ENCODE data around the gene IGF2R.
"Not testable (repeated sequence)": the region's sequence is repeated elsewhere in the genome, so short reads cannot be mapped to it uniquely, and the experiment has no call there.

The IGF2R gene

DNA sequence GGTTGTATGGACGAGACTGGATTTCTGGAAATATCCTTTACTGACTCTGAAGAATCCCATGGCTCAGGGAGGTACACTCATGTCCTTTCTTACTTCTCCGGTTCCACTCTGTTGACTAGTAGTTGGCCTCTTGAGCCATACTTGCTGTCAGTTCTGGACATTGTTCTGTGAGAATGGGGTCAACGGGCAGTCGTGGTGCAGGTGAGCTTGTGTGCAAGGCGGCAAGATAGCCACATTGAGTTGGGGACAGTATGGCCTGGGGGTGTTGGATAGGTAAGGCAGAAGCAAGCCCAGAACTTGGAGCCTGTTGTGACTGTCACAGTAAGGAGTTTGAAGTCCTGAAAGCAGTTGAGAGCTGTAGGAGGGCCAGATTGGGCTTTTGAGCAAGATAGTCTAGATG, 139.2 kb downstream of the IGF2R start:
- DNase-seq, result no peak

DNA sequence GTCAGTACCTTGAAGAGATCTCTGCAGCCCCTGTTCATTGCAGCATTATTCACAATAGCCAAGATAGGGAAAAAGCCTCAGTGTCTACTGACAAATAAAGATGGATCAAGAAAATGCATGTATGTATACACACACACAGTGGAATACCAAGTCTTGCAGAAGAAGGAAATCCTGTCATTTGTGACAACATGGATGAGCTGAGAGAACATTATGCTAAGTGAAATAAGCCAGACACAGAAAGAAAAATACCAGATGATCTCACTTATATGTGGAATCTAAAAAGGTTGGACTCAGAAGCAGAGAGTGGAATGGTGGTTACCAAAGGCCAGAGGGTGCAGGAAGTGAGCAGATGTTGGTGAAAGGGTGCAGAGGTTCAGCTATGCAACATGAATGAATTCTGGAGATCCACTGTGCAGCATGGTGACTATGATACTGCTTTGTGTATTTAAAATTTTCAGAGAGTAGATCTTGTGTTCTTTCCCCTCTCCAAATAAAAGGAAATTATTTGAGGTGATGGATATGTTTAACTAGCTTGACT, 141.8 kb downstream of the IGF2R start:
- no peak for DNase-seq

DNA sequence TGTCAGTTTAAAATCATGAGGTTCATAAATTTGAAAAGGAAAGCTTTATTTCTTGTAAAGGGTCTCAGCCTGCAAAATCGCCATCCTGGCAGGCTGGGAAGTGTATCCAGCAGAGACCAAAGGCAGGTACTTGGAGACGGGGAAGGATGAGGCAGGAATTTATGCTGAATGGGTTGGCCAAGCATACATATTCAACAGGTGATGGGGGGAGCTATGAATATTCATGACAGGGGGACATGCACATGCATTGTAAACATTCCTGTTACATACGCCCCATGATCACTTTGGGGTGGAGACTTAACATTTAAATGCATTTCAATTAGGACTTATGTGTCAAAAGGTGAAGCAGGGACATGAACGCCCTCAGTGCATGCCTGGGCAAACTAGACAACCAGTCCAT, 142.9 kb downstream of the IGF2R start:
- DNase-seq, result no peak

DNA sequence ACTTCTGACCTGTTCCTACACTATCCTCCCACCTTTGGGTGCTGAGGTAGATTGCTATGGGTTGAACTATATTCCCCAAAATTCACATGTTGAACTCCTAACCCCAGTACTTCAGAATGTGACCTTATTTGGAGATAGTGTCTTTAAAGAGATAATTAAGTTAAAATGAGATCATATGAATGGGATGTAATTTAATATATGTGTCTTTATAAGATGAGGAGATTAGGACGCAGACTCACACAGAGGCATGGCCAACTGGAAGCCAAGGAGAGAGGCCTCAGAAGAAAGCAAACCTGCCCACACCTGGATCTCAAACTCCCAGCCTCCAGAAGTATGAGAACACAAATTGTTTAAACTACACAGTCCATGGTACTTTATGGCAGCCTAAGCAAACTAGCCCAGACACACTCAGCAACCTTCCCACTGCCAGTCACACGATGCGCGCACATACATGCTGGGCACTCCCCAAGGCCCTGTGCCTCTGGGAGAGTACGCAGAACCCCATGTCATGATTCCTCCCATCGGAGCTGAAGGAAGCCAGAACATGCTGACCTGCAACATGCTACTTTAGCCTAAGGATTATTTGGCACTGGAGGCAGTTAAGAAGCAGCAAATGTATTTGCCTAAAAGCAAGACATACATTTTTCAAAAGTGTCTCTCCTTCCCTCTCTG, 143.9 kb downstream of the IGF2R start:
- no peak for DNase-seq

DNA sequence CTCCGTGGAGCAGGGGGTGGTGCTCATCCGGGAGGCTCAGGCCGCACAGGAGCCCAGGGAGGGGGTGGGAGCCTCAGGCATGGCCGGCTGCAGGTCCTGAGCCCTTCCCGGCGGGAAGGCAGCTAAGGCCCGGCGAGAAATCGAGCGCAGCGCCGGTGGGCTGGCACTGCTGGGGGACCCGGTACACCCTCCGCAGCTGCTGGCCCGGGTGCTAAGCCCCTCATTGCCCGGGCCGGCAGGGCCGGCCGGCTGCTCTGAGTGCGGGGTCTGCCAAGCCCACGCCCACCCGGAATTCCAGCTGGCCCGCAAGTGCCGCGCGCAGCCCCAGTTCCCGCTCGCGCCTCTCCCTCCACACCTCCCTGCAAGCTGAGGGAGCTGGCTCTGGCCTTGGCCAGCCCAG, 145.7 kb downstream of the IGF2R start:
- not testable (repeated sequence) for DNase-seq

DNA sequence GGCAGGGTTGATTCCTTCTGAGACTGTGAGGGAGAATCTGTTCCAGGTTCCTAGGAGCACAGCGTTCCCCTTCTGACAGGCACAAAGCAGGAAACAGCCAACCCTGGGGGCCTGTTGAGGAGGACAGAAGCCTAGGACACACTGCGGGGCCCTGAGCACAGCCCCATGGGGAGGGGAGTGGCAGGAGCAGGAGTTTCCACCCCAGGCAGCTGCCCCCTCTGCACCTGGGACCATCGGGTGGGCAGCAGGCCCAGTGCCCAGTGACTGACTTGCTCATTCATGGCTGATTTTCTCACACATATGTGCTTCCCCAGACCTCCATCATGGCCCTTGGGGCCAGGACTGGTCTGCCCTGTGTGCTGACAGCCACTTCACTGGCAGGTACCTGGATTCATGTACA, 146.5 kb downstream of the IGF2R start:
- DNase-seq, result no peak

DNA sequence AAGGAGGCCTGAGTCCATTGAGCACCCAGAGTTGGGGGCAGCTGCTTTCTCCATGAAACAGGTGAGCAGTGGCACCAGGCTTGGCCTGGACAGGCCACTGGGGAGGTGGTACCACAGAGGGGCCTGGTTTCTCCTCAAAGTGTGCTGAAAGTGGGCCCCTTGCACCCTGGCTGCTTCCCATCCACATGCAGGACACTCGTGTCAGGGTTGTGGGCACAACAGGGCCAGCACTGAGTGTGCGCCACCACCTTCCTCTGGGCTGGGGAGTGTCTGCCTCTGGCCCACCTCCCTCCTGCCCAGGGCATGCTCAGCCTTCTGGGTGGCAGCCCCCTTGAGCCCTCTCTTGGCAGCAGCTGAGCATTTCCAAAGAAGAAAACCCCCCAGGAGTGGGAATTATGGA, 147.5 kb downstream of the IGF2R start:
- DNase-seq, result no peak

DNA sequence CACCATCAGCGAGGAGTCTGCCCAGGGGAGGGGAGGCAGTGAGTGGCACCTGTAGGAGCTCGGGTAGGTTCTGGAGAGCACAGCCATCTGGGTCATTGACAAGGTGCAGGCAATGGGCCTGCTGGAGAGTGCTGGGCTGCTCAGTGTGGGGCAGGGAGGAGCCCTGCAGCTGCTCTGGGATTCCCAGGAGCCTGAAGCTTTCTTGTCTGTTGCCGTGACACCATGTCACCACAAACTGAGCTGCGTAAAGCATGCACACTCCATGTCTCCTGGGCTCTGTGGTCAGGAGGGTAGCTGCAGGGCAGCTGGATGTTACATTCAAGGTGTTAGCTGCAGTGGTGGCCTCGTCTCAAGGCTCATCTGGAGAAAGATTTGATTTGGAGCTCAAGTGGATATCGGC, 148.3 kb downstream of the IGF2R start:
- DNase-seq, result no peak

DNA sequence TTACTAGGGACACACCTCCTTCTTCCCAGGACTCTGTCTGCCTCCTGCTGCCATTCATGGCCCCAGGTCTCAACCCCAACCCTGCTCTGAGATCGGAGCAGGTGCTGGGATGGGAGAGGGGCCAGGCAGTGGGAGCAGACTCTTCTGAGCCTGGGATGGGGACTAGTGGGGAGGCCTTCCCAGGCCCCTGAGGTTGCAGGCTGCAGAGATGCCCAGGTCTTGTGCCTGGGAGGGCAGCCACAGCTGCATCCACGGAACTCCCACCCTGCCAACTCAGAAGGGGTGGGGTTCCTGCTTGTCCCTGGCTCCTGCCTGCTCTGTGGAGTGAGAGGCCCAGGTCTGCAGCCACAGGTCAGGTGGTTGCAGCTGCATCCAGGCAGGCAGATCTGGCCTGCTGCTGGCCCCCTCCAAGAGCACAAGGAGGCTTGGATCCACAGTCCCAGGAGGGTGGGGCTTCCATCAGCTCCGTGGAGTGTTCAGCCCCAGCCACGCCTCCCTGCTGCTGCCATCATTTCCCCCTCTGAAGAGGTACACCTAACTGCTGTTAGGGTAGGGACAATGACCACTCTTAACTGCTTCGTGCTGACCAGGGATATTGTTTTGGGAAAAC, 149.8 kb downstream of the IGF2R start:
- no peak for DNase-seq

DNA sequence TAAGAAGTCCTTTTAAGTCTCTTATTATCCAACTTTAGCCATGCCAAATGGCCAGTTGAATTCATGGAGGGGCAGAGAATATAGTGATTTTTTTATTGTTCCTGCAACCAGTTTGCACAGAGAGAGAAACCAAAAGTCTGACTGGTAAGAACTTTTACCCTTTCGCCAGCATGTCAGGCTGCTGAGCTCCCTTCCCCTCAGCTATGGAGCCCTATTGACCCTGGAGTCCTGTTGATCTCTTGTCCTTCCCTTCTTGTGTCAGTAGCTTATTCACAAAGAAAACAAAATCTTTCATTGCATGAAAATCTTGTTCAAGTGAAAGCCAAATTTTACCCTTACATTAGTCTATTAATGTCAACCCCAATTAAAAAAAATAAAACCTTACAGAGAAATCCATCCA, 151.2 kb downstream of the IGF2R start:
- DNase-seq, result no peak

DNA sequence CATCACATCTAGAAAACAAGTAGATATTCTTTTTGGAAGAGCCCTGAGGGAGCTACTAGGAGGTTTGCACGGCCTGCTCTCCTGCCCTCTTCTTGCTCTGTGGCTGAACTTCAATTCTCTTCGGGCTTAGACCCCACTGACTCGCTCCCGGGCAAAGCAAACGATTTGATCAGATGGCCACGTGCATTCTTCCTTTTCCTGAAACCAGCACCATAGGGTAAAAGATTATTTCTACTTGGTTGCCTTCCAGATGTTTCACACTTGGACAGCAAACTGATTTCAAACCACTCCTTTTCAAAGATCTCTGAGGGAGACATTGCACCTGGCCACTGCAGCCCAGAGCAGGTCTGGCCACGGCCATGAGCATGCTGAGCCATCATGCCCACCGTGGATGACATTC, 152.7 kb downstream of the IGF2R start, which contains the start of gene SLC22A1:
Gene SLC22A1, plus strand, starts transcription at position 258 of the 400 bp plus-strand sequence. Its CDS starts 121 bp downstream, at position 379.
- no peak for DNase-seq

DNA sequence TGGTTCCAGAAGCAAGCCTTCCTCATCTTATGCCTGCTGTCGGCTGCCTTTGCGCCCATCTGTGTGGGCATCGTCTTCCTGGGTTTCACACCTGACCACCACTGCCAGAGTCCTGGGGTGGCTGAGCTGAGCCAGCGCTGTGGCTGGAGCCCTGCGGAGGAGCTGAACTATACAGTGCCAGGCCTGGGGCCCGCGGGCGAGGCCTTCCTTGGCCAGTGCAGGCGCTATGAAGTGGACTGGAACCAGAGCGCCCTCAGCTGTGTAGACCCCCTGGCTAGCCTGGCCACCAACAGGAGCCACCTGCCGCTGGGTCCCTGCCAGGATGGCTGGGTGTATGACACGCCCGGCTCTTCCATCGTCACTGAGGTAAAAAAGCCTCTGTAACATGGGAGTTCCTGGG, 153.1 kb downstream of the IGF2R start:
- no peak for DNase-seq

DNA sequence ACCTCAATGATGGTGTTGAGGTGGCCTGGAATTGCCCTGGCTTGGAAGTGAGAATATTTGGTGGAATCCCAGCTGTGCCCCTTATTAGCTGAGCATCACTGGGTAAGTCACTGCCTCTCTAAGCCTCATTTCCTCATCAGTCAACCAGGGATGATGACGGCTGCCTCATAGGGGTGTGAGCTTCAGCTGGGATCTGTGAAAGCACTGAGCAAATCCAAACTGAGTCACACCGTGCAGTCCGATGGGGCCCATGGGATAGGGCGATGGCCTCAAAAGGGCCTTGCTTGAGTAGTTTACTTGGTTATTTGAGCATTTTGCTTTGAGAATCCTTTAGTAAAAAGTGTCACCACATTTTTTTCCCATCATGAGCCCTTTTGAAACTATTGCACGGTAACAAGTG, 153.9 kb downstream of the IGF2R start:
- DNase-seq, result no peak

DNA sequence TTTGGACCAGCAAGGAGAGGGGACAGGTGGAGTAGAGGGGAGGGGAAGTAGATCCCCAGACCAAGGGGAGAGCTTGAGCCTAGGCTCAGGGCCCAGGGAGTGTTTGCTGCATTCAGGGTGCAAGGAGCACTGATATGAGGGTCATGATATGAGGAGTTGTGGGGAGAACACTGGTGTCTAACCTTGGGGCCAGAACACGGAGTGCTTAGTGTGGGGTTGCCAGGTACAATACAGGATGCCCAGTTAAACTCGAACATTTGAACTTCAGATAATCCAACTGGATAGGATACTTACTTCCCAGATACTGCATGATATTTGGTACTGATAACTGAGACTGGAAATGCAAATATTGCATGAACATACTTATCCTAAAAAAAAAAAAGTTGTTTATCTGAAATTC, 155.1 kb downstream of the IGF2R start:
- no peak for DNase-seq

DNA sequence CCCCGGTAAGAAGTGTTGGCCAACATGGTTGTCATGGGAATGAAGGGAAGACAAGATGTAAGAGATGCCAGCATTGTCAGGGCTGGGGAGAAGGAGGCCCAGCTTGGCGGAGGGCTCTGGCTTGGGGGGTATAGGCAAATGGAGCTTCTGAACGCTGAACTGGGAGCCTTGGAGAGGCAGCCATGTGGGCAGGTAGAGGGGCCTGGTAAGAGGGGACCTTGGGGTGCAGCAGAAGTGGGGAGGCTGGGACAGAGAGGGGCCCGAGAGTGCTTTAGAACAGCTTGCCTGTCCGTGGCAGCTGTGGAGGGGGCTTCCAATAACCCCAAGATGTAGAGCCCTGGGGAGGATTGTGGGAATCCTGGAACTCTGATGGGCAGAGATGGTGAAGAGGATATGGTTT, 155.7 kb downstream of the IGF2R start:
- no peak for DNase-seq

DNA sequence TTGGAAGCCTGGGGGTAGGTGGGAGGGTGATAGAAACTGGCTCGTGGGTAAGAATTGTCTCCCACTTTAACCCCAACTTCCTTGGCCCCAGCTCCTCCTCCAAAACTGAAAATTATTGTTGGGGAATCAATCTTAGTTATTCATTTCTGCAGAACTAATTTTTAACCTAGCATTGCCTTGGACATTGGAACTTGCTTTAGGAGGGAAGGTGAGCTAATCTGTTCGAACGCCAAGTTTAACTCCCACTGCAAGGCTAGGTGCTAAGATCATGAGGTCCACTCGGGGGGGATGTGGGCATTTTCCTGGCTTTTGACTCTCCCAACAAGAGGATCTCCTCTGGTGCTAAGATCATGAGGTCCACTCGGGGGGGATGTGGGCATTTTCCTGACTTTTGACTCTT, 156.2 kb downstream of the IGF2R start:
- DNase-seq, result not testable (repeated sequence)

DNA sequence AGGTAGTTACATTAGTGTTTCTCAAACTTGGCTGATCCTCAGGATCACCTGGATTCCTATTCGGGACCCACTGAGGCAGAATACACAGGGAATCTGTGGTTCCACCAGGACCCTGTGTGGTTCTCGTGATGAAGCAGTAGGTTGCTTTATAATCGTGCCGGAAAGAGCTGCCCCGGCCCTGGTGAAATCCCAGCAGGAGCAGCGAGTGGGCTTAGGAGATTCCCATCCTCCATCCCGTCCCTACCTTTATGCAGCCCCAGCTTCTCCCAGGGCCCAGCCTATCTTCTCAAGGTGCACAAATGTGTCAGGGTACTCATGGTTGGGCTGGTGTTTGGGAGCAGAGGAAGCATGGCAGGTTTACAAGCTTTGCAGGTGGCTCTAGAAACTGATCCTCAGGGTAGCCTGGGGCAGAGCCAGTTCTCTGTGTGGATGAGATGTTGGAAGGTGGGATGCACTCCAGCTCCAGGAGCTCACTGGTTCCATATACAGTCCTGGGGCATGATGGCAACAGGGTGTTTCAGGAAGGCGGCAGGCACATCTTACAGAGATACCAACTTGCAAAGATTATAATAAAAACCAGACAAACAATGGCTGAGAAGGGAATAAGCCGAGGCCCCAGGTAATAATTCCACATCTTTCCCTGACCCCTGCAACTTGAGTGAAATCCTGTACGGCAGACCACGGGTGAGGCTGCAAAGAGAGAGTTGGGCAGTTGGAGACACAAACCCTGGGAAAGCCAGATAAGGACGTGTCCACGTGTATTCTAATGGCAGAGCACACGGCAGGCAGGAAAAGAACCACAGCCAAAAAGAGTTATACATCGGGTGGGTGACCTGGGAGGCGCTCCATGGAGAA, 158.6 kb downstream of the IGF2R start:
- DNase-seq, result no peak

DNA sequence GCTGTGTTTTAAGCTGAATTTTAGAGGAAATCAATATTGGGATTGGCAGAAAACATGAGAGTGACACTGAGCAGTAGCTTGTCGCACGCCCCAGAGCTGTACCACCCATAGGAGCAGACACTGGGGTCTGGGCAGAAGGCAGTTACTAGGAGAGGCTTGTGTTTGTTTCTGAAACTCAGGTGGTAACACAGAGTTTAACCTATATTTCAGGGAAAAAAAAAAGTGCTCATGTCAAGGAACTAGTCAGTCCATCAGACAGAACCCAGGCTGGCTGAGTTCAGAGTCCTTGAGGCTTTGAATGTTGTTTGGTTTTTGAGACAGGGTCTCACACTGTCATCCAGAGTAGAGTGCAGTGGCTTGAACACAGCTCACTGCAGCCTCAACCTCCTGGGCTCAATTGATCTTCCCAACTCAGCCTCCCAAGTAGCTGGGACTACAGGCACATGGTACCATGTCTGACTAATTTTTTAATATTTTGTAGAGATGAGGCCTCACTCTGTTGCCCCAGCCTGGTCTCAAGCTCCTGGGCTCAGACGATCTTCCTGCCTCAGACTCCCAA, 159.3 kb downstream of the IGF2R start:
- DNase-seq, result no peak

DNA sequence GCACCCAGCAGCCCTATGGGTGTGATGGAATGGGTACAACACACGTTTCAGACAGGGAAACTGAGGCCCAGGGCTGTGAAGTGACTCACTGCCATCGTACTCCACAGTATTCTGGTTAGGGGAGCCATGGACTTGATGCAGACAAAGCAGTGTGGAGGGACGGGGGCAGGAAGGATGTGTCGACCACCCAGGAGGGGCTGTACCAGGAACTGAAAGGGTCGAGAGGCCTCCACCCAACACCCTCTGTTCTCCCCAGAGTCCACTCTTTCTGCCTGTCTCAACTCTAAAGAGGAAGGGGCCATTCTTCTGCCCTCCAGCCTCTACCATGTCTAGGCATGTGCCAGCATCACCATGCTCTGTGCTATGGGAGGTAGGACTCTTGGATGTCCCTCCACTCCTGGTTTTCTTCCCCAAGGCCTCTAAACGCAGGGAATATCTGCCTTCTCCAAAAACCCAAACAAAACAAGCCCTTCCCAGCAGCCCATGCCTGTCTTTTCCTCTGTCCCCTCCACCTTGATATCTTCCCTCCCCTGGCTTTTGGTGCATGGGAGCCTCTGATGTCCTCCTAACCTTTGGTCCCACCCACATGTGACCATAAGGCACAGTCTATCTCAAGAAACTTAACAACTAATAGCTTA, 160.1 kb downstream of the IGF2R start:
- DNase-seq, result no peak

DNA sequence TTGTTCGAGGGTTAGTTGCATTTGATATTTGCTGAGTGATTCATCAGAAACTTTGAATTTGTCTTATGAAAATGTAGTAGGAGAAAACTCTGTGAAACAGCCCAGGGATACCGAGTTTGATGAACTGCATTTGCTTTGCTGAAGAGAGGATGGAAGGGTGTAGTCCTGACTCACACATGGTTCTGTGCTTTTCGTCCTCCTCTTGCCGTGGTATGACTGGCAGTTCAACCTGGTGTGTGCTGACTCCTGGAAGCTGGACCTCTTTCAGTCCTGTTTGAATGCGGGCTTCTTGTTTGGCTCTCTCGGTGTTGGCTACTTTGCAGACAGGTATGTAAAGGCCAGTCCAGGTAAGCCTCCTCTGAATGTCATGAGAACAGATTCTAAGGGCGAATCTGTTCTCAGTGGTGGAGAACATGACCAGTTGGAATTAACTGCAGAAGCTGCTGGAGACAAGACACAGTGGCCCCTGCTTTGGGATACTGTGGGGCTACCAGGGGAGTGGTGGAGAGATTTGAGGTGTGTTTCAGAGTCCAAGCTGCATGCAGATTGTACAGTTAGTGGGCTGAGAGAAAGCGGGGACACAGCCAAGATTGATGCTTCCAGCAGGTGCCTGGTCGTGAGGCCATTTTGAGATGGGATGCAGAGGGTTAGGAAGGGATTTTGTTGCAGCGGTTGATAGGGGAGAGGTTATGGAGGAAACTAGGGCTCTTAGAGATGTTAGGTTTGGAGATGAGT, 161.2 kb downstream of the IGF2R start:
- DNase-seq, result no peak

DNA sequence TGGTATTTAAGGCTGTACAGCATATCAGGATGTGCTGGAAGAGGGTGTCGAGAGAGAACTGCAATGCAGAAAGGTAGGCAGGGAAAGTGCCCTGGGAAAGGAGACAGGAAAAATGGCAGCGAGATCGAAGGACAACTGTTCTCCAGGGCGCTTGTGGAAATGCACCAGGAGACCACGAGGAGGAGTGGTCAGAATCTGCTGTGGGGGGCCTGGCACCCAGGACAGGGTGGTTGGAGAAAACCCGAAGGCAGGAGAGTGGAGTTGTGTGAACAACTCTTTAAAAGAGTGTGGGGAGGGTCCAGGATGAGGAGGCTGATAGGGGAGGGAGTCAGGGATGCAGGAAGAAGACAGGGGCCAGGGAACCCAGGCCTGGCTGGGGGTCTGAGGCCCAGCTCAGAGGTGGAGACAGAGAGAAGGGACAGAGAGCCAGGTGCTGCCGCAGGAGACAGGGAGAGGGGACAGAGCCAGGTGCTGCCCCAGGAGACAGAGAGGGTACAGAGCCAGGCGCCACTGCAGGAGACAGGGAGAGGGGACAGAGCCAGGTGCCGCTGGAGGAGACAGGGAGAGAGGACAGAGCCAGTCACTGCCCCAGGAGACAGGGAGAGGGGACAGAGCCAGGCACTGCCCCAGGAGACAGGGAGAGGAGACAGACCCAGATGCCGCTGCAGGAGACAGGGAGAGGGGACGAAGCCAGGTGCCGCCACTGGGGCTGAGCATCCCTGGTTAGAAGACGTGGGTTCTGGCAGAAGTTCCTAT, 162.0 kb downstream of the IGF2R start:
- DNase-seq, result no peak
